Measurements from ENCODE around the gene SV2C. TPM values are rescaled to one million over a fixed set of nuclear protein-coding genes. Genes with fewer than 3 reads are reported as not detected.

SV2C gene
- total RNA-seq, 1 donor from 2014 or later: 0.33 TPM

DNA sequence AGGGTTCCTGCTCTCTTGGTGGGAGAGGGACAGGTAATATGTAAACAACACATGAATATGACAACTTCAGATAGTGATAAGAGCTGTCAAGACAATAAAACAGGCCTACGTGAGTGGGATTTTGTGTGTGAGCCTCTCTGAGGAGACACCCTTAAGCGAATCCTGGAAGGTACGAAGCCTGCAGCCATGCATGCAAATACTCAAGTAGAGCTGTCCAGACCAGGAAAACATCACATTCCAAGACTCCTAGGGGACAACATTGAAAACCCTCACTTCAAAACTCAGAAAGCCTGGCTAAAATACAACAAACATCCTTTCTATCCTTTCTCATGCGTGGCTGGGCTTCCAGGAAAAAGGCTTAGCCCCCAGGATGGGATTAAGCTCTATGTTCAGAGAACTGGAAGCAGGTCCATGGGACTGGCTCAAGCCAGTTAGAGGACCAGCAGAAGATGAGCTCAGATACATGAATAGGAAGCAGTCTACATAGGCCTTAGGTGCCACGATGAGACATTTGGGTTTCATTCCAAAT lies 195.1 kb downstream of the SV2C start:
- H3K36me3 Mint-ChIP-seq (ENCODE audit: low read depth): no peaks in the 10 kb centered on the region
- DNase-seq (ENCODE audit: low read depth, low spot score): no peak
- no peak overlapping the region for H3K4me3 Mint-ChIP-seq
- H3K4me1 Mint-ChIP-seq: peaks cover 9% of the 10 kb centered on the region
- no peaks in the 10 kb centered on the region for H3K9me3 Mint-ChIP-seq
- TF ChIP-seq CTCF (conservative IDR thresholded peaks at IDR 0.05): no peak
- no peak overlapping the region for H3K27ac Mint-ChIP-seq (ENCODE audit: unreplicated experiment)
- no peaks in the 10 kb centered on the region for H3K27me3 Mint-ChIP-seq (ENCODE audit: low read depth)

DNA sequence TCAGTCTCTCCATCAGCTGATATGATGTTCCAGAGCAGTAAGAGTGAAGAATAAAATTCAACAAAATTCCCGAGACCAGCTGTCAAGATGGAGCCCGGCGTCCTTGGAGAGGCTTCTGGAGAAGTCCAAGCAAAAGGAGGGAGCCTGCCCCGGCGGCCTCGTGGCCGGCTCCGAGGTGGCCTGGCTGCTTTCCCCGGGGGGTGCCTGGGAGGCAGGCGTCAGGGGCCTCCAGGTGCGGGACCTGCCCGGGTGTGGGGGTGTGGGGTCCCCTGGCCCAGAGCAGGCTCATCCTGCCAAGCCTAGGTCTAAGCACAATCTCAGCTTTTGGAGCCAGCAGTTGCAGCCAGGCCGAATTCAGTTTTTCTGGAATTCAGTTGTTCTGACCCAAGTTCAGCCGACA lies 197.3 kb downstream of the SV2C start:
- H3K27me3 Mint-ChIP-seq (ENCODE audit: low read depth): no peaks in the 10 kb centered on the region
- H3K9me3 Mint-ChIP-seq: peaks cover 2% of the 10 kb centered on the region
- H3K36me3 Mint-ChIP-seq (ENCODE audit: low read depth): no peaks in the 10 kb centered on the region
- no peak for DNase-seq (ENCODE audit: low read depth, low spot score)
- H3K27ac Mint-ChIP-seq (ENCODE audit: unreplicated experiment): no peak overlapping the region
- no peaks in the 10 kb centered on the region for H3K4me1 Mint-ChIP-seq
- TF ChIP-seq CTCF (conservative IDR thresholded peaks at IDR 0.05): no peak
- no peak overlapping the region for H3K4me3 Mint-ChIP-seq

DNA sequence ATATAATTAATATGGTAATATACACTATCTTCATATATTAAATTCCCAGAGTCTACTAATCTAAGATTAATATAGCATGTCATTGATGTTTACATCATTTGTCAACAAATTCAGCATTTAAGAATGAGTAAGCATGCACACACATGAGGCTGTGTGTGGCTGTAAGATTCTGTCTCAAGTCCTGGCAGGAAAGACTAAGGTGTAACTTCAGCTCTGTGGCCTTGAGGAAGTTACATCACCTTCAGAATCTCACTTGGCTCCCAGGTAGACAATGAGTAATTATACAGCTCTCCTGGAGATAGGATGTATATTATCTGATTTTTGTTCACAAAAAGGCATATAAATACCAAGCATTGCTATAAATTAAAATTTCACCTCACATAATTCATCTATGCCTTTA lies 200.5 kb downstream of the SV2C start:
- no peaks in the 10 kb centered on the region for H3K4me1 Mint-ChIP-seq
- no peak overlapping the region for H3K27ac Mint-ChIP-seq (ENCODE audit: unreplicated experiment)
- H3K4me3 Mint-ChIP-seq: no peak overlapping the region
- no peaks in the 10 kb centered on the region for H3K36me3 Mint-ChIP-seq (ENCODE audit: low read depth)
- TF ChIP-seq CTCF (conservative IDR thresholded peaks at IDR 0.05): no peak
- H3K27me3 Mint-ChIP-seq (ENCODE audit: low read depth): no peaks in the 10 kb centered on the region
- peaks cover 2% of the 10 kb centered on the region for H3K9me3 Mint-ChIP-seq
- DNase-seq (ENCODE audit: low read depth, low spot score): no peak

DNA sequence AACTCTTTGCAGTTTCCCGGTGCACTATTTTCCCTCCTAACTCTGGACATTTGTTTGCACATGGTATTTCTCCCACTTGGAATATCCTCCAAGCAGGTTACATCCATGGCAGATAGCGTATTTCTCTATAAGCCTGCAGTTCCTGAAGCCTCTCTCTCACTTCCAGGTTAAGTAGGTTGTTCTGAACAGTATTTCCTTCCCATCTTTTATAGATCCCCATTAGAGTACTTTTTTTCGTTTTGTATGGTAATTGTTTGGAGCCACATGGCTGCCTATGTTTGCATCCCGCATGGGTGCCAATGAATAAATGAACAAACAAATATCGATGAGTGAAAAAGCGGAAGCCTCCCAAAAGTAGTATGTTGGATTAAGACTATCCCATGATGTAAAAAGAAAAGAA lies 206.5 kb downstream of the SV2C start:
- H3K27me3 Mint-ChIP-seq (ENCODE audit: low read depth): no peaks in the 10 kb centered on the region

DNA sequence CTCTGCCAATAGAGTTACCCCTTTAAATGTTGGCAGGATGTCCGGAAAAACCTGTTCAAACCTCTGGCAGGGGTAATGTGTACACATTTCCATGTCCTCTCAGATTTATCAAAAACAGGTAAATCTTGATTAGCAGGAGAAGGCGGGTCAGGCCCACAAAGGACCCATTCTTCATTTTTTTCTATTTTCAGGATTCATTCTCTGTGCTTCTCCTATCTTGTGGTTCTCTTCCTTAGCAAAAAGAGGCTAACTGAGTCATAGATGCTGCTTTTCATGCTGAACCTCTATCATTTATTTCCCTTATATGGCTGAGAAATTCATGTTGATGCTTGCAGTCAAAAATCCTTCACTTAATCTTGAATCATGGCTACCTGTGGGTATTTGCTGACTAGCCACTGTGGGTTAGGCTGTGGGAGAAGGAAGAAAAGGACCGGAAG lies 207.2 kb downstream of the SV2C start:
- H3K27ac Mint-ChIP-seq (ENCODE audit: unreplicated experiment): no peak overlapping the region
- no peak for TF ChIP-seq CTCF (conservative IDR thresholded peaks at IDR 0.05)
- no peaks in the 10 kb centered on the region for H3K4me1 Mint-ChIP-seq
- H3K4me3 Mint-ChIP-seq: no peak overlapping the region
- H3K9me3 Mint-ChIP-seq: no peaks in the 10 kb centered on the region
- no peaks in the 10 kb centered on the region for H3K27me3 Mint-ChIP-seq (ENCODE audit: low read depth)
- no peak for DNase-seq (ENCODE audit: low read depth, low spot score)
- no peaks in the 10 kb centered on the region for H3K36me3 Mint-ChIP-seq (ENCODE audit: low read depth)

More for the DNA sequence above, 206.5 kb downstream of the SV2C start:
- H3K36me3 Mint-ChIP-seq (ENCODE audit: low read depth): no peaks in the 10 kb centered on the region
- no peaks in the 10 kb centered on the region for H3K9me3 Mint-ChIP-seq
- no peak overlapping the region for H3K27ac Mint-ChIP-seq (ENCODE audit: unreplicated experiment)
- no peak for TF ChIP-seq CTCF (conservative IDR thresholded peaks at IDR 0.05)
- H3K4me3 Mint-ChIP-seq: no peak overlapping the region
- DNase-seq (ENCODE audit: low read depth, low spot score): no peak
- no peaks in the 10 kb centered on the region for H3K4me1 Mint-ChIP-seq
